ENCODE measurements around the gene FLT3.

The FLT3 gene

DNA sequence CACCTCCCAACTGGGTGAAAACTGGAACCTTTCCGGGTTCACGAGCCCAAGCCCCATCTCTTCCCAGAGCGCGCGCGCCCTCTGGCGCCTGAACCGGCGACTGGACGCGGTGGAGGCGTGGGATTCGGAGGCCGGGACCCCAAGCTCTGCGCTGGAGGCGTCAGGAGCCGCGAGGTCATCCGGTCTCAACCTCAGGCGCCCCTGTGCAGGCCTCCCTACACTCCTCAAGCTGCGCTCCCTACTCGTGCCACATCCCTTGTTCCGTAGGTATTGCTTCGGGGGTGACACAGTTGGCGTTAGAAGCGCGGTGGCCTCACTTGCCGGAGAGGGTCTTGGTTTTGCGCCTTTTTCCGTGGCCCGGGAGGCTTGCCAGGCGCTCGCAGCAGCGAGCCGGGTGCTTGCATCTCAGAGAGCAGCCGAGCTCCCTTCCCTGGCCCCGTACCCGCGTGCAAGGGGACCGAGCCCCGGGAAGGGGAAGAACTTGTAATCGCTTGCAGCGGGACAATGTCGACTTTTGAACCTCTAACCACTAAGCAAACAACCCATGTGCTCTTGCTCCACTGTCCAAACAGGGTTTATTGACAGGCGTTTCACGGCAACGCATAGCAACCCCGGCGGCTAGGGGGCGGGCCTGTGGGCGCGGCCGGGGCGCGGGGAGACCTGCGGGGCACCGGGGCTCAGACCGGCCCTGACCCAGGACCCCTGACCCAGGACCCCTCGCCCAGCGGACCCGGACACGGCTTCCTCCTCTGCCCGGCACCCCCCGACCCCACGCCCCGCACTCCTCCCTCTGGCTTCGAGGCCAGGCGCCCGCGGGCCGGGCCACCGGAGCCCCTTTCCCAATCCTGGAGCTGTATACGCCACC, 139.8 kb downstream of the FLT3 start:
- DNase-seq (ENCODE audit: low read depth): no peak

DNA sequence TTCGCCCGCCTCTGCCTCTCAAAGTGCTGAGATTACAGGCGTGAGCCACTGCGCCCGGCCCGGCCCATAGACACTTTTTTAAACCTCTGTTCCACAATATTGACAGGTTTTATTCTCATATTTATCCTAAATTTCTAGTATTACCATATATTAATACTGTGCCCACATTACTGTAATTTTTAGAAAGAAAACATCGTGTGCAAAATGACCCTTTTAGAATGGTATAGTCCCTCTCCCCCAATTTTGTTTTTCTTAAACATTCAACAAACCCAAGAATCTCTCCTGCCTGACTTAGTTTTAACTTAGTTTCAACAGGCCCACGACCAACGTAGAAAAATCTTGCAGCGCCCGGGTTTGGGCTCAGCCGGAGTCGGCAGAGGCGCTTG, 140.4 kb downstream of the FLT3 start:
- no peak for DNase-seq (ENCODE audit: low read depth)

DNA sequence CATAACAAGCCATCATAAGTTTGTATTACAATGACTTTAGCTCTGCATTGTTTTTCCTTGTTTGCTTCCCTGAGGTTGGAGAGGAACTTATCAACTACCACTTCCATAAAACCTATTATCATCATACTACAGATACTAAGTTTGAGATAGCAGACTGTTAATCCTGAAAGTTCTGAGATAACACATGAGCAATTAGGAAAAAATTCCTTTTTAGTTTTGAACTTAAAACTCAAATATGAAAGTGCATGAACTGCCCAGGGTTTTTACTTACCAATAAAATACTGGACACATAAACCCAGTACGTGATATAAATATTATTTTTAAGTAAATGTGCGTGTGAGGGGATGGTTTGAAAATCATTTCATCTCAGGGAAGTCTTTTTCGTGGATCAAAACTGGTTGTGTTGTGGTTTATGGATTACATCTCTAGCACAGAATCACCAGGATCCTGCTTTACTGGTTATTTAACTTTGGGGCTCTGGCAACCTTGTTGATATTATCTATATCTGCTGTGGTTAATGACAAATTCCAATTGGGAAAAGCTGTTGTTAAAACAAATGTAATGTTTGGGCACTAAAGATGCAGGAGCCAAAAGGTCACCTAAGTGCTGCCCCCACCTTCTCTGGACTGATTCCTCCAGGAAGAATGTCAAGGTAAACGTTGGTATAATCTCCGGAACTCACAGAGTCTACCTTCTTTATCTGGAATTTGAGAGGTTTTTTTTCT, 143.6 kb downstream of the FLT3 start:
- DNase-seq (ENCODE audit: low read depth): no peak

DNA sequence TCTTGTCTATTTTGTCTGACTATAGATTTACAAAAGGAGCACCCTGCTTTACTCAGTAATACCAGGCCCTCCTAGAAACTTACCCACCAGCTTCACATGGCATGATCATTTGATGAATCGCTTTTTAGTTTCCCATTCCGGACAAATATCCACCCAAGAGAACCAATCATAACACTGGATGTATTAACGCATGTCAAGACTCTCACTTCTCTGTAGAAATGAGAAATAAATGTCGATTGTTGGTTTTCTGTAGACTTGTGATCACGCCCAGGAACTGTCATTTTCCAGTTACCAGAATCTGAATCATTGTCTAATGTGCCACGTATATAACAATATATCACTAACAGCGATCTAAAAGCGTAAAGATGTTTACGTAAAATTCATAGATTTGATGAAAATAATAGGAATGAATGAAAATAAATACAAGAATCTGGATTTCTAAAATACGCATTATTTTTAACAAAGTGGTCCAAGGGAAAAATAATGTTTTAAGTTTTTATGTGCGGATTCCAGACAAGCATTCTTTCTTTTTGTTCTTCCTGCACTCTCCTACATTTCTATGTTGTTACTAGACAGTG, 145.3 kb downstream of the FLT3 start:
- DNase-seq (ENCODE audit: low read depth): no peak

DNA sequence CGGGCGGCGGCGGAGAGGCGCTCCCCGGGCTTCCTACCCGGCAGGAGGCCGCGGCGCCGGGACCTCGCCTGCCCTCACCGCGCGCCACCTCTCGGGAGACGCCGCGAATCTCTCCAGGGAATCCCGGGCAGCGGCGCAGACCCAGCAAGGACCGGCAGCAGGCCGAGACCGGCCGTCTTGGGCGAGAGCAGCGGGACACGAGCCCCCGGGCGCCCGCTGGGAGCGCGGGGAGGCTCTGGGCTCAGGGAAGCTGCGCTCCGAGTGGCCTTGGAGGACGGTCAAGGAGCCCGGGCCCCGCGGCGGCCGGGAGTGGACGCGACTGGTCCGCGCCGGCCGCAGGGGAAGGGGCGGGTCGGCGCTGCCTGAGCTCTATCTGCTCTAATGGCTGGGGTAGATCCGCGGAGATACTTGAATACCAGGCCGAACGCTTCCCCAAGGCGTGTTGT, 145.9 kb downstream of the FLT3 start:
- DNase-seq (ENCODE audit: low read depth): no peak

DNA sequence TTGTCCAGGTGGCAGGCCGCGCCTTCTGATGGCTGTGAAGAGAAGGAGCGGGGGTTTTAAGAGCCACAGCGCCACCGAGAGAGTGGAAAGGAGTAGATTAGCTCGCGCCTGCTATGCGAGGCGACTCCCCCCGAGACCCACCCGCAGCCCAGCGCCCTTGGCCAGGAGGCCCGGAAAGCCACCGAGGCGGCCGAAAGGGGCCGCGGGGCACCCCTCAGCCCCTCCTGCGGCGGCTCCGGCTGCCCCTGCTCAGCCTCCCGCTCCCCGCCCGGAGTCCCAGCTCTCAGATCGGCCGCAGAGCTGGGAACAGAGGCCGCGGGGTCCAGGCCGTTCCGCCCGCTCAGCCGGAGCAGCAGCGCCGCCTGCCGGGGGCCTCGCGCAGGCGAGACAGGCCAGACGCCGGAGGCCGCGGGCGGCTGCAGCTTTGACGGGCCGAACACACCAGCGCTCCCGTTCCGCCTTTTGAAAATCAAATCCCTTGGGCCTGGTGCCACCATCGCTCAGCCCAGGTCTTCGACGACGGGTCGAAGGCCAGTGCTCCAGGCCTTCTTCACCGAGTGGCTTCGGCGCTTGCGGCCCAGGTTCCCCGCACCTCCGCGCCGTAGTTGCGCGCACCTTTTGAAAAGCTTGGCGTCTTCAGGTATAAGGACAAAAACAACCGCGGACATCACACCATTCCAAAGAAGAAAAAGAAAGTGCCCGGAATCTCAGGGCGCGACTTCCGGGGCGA, 146.5 kb downstream of the FLT3 start:
- DNase-seq (ENCODE audit: low read depth): peak; percentile 47
